ENCODE data around the gene PIEZO1. TPM values are rescaled to one million over a fixed set of nuclear protein-coding genes. Genes with fewer than 3 reads are reported as not detected.

The PIEZO1 gene
- total and polyA plus RNA-seq, 2 donors (not counting 3 experiments of a cell fraction or from before 2014, with no cell fraction given): 298 to 322 TPM

- Histone ChIP-seq H3K27me3 (ENCODE audit: control insufficient read depth in 2 of 2, insufficient read depth in 2 of 2, low read length in 2 of 2) (no peaks in the 10 kb centered on the region), H3K4me1 (ENCODE audit: control insufficient read depth, extremely low read depth, insufficient read depth, low read length) (no peaks in the 10 kb centered on the region), H3K9me1 (replicated peaks; ENCODE audit: control insufficient read depth, extremely low read depth, insufficient read depth, low read length) (no peaks in the 10 kb centered on the region), H2AFZ (ENCODE audit: low read depth, low read length) (no peak overlapping the region), H4K20me1 (replicated peaks; ENCODE audit: control insufficient read depth, extremely low read depth, insufficient read depth, low read length) (no peaks in the 10 kb centered on the region), H3K36me3 (ENCODE audit: control insufficient read depth in 2 of 2, extremely low read depth in 1 of 2, insufficient read depth in 2 of 2, low read length in 2 of 2) (no peaks in the 10 kb centered on the region), H3K79me2 (ENCODE audit: control insufficient read depth, insufficient read depth, low read length) (no peaks in the 10 kb centered on the region), H3K4me3 (replicated peaks in 1 of 3; ENCODE audit: insufficient read depth in 1 of 3, low read depth in 1 of 3, low read length in 3 of 3) (no peak overlapping the region), H3K9ac (replicated peaks; ENCODE audit: extremely low read depth, insufficient read depth, low read length) (no peak overlapping the region), H3K4me2 (ENCODE audit: insufficient read depth, low read length) (no peak overlapping the region), H3K27ac (ENCODE audit: insufficient read depth, low read depth, low read length) (no peak overlapping the region), H3K9me3 (replicated peaks; ENCODE audit: control insufficient read depth, insufficient read depth, low read length) (no peaks in the 10 kb centered on the region)
- TF ChIP-seq, protein P1, sequence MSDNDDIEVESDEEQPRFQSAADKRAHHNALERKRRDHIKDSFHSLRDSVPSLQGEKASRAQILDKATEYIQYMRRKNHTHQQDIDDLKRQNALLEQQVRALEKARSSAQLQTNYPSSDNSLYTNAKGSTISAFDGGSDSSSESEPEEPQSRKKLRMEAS (IDR thresholded peaks at IDR 0.05; ENCODE audit: insufficient read depth, insufficient read length): no peak
- TF ChIP-seq FOS (IDR thresholded peaks at IDR 0.05; ENCODE audit: borderline replicate concordance, insufficient read depth, low read length) (no peak), JUN (IDR thresholded peaks at IDR 0.05; ENCODE audit: borderline replicate concordance, insufficient read depth, insufficient read length, low read depth) (no peak), MYC (IDR thresholded peaks at IDR 0.05; ENCODE audit: low read depth, low read length) (no peak), CTCF (IDR thresholded peaks at IDR 0.05; ENCODE audit: extremely low read depth in 1 of 2, insufficient read depth in 1 of 2, low read depth in 1 of 2, low read length in 2 of 2) (no peak), POLR2A (IDR thresholded peaks at IDR 0.05; ENCODE audit: low read depth, low read length) (no peak), GATA2 (IDR thresholded peaks at IDR 0.05; ENCODE audit: insufficient read depth, insufficient read length, low read depth, low read length) (no peak), POLR2AphosphoS5 (IDR thresholded peaks at IDR 0.05; ENCODE audit: insufficient read depth, low read depth, low read length) (no peak), EZH2 (IDR thresholded peaks at IDR 0.05; ENCODE audit: borderline replicate concordance, low read depth, low read length, severe bottlenecking) (no peak)
- ChIA-PET CTCF (no interaction called here), POLR2A (no interaction called here)
- intact Hi-C loops (cut with micrococcal nuclease) (no loop called here), dilution Hi-C loops (cut with MboI; ENCODE audit: extremely low pct_ligation_motif_present, low sequenced_read_pairs) (no loop called here)
- no peak for DNase-seq (ENCODE audit: low read depth, low spot score)
- no TSS peak for BruUV-seq (replicated peaks)
- FAIRE-seq: no peak
Measured at GRCh38 chr16:88828711-88829110, 43.7 kb upstream of the PIEZO1 start.
